GM12801 (cell line): ENCODE data around the gene ACOX1.

ENCODE experiments used
- TF ChIP-seq, protein P1 (sequence below): IDR thresholded peaks from one replicate; pipeline ENCODE4 v1.5.1; 2011; ENCODE audit warnings: control low read depth; ENCODE audit not compliant: insufficient read length; ENCODE audit errors: extremely low read depth

The ACOX1 gene

DNA sequence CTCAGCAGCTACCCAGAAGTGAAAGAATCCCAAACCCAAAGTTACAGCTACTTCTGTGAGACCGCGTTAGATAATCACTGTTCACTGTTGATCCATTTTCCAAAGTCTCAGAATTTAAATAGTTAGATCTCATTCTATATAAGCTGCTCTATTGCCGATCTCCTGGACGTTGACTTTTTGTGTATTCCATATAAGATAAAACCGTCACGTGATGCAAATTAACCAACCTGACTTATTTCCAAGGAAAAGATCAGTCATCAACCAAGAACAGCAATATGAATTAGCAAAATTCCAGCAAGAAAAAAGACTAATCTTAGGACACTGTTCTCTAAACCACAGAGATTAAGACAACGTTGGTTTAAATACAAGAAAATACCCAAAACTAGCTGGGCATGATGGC, 8.3 kb downstream of the ACOX1 start:
- TF ChIP-seq, protein P1, sequence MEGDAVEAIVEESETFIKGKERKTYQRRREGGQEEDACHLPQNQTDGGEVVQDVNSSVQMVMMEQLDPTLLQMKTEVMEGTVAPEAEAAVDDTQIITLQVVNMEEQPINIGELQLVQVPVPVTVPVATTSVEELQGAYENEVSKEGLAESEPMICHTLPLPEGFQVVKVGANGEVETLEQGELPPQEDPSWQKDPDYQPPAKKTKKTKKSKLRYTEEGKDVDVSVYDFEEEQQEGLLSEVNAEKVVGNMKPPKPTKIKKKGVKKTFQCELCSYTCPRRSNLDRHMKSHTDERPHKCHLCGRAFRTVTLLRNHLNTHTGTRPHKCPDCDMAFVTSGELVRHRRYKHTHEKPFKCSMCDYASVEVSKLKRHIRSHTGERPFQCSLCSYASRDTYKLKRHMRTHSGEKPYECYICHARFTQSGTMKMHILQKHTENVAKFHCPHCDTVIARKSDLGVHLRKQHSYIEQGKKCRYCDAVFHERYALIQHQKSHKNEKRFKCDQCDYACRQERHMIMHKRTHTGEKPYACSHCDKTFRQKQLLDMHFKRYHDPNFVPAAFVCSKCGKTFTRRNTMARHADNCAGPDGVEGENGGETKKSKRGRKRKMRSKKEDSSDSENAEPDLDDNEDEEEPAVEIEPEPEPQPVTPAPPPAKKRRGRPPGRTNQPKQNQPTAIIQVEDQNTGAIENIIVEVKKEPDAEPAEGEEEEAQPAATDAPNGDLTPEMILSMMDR: no peak

DNA sequence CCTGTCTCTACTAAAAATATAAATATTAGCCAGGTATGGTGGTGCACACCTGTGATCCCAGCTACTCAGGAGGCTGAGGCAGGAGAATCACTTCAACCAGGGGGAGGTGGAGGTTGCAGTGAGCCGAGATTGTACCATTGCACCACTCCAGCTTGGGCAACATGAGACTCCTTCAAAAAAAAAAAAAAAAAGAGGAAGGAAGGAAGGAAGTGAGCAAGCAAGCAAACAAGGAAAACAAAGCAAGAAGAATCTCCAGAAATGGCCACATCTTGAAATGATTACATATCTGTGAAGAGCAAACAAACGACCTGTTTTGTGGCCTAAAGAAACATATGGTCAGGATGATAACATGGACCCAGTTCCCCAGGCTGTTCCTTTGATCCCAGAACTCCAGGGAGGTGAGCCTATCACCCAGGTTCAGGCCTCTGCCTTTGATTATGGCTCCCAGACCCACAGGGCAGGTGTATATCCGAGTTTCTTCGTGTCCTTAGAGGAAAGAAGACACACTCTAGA, 8.9 kb downstream of the ACOX1 start:
- TF ChIP-seq, protein P1: no peak

DNA sequence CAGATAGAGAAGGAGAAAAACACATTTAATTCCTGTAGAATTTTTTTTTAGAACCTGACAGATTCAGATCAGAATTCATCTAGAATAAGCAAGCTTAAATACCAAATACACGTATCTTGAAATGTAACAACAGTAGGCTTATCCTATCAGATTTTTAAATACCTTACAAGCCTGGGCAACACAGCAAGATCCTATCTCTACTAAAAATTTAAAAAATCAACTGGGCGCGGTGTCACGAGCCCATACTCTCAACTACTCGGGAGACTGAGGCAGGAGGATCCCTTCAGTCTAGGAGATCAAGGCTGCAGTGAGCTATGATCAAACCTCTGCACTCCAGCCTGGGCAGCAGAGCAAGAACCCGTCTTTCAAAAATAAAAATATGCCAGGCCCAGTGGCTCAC, 13.5 kb downstream of the ACOX1 start:
- TF ChIP-seq, protein P1: no peak

DNA sequence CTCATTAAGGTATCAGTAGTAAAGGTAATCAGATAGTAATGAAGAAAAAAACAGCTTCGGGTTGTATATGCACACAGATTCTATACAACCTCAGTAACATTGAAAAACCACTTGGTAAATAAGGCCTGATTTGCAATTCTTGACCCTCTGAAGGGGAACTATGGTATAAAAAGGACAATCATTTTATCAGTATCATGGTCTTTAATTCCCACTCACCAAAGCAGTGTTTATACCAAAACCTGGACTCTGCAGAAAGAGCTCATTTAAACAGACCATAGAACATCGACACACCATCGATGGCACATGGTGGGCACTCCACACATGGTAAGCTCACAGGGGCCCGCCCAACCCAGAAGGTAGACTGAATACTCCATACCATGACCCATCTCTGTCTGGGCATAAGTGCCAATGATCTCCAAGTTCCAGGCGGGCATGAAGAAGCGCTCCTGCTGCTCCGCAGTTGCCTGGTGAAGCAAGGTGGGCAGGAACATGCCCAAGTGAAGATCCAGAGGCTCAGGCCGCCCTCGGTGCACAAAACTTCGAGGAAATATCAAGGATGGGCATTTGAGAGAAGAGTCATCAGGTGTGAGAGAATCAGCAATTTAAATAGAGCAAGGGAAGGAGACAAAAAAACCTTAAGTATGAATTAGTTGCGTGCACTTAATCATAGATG, 19.0 kb downstream of the ACOX1 start:
- TF ChIP-seq, protein P1: no peak

DNA sequence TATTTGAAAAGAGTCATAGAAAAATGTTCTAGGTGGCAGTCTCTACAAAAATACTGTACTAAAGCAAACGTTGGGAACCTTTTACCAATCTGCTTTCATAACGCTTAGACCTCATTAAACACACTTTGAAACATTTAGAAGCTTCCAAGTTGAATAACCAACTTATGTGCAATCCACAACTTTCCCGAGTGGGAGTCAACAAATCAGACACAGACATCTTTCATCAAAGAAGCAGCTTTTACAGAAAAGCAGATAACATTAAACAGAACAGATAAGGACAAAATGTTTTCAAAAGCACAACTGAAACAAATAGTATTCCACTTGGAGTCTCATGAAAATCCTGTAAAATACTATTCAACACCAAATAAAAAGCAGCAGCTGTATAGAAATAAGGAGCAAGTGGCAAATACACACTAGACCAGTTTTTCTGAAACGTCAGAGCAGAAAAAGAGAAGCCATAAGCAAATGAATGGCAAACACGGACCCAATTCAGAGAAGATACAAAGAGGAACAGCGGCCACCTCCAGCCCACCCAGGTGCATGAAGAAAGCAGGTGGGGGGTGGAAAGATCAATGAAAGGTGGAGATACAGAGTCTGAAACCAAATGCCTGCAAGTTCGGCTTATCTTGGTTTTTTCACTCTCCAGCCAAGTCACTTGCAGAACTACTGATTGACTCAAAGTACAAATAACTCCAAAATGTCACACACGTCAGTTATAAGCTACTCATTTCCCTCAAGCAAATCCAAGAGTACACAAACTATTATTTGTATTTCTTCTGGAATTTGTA, 19.7 kb downstream of the ACOX1 start:
- TF ChIP-seq, protein P1: no peak

DNA sequence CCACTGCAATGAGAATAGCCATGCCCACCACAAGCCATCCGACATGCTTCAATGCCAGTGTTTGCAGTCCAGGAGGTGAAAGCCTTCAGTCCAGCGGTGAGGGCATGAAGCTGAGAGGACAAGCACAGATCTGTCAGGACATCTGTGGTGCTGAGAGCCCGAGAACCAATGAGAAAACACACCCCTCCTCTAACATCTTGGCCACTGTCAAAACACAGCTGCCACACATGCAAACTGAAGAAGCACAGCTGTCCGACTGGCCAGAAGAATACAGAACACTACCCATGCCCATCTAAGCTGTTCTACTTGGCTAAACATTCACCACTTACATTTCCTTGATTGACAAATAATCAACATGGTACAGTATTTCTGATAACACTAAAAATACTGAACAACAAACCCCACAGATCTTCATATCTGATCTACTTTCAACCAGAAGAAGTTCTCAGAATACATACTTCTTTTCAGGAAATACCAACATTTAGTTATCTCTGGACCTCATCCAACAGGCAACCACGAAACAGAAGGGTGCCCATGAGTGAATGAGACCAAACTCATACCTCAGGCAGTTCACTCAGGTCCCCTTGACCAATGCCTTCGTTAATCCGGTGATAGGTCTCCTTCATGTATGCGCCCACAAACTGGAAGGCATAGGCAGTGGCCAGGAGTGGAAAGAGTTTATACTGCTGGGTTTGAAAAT, 28.0 kb downstream of the ACOX1 start:
- TF ChIP-seq, protein P1: no peak

DNA sequence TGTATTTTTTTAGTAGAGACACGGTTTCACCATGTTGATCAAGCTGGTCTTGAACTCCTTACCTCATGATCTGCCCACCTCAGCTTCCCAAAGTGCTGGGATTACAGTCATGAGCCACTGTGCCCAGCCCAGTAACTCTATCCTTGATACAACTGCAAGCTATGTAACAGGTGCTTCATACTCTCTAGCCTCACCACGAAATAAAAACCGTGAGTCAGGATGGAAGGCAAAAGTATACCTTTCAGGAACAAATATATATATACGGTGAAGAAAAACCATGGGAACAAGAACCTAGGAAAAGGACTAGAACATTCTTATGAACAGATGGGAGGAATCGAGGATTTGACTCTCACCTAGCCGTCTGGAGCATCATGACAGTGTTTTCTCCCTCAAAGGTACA, 28.5 kb downstream of the ACOX1 start:
- TF ChIP-seq, protein P1: no peak
